GM08714 (cell line): ENCODE measurements around the gene MKX.

Experiments
- H3K4me3 ChIP-seq: fragments of 200-500 bp; sonication (Bioruptor generic); 2 replicates; pipeline ENCODE4 v1.5.1; 2014; ENCODE audit warnings: mild to moderate bottlenecking, low read length, inconsistent platforms
- ZNF274 ChIP-seq: IDR thresholded peaks from 2 replicates; pipeline ENCODE4 v1.6.1; 2012; ENCODE audit warnings: mild to moderate bottlenecking, low read depth, low read length

MKX gene

GRCh38 chr10:27663621-27664020 lies 82.0 kb downstream of the MKX start:
- no peak overlapping the region for H3K4me3 ChIP-seq
- TF ChIP-seq ZNF274: no peak

GRCh38 chr10:27661514-27662286 lies 83.9 kb downstream of the MKX start:
- no peak overlapping the region for H3K4me3 ChIP-seq
- no peak for TF ChIP-seq ZNF274

- no peak for TF ChIP-seq ZNF274
- no peak overlapping the region for H3K4me3 ChIP-seq
These were observed 84.9 kb downstream of the MKX start for GRCh38 chr10:27660711-27661110.

- no peak overlapping the region for H3K4me3 ChIP-seq
- no peak for TF ChIP-seq ZNF274
These were observed 85.4 kb downstream of the MKX start for GRCh38 chr10:27660268-27660667.

- no peak overlapping the region for H3K4me3 ChIP-seq
- TF ChIP-seq ZNF274: no peak
These were observed 85.8 kb downstream of the MKX start for GRCh38 chr10:27659786-27660185.

- H3K4me3 ChIP-seq: no peak overlapping the region
- TF ChIP-seq ZNF274: no peak
These were observed 86.8 kb downstream of the MKX start for GRCh38 chr10:27658788-27659187.

GRCh38 chr10:27655296-27655695 lies 90.3 kb downstream of the MKX start:
- no peak for TF ChIP-seq ZNF274
- H3K4me3 ChIP-seq: no peak overlapping the region

- no peak overlapping the region for H3K4me3 ChIP-seq
- no peak for TF ChIP-seq ZNF274
These were observed 91.3 kb downstream of the MKX start for GRCh38 chr10:27654284-27654683.

GRCh38 chr10:27646604-27647175 lies 98.9 kb downstream of the MKX start:
- H3K4me3 ChIP-seq: no peak overlapping the region
- no peak for TF ChIP-seq ZNF274

GRCh38 chr10:27646194-27646593 lies 99.4 kb downstream of the MKX start:
- no peak overlapping the region for H3K4me3 ChIP-seq
- TF ChIP-seq ZNF274: no peak

GRCh38 chr10:27644307-27644939 lies 101.2 kb downstream of the MKX start:
- H3K4me3 ChIP-seq: no peak overlapping the region
- TF ChIP-seq ZNF274: no peak

- TF ChIP-seq ZNF274: no peak
- no peak overlapping the region for H3K4me3 ChIP-seq
These were observed 102.3 kb downstream of the MKX start for GRCh38 chr10:27643301-27643700.

- TF ChIP-seq ZNF274: no peak
- H3K4me3 ChIP-seq: no peak overlapping the region
These were observed 103.5 kb downstream of the MKX start for GRCh38 chr10:27642023-27642589.

GRCh38 chr10:27638071-27638750 lies 107.4 kb downstream of the MKX start:
- no peak overlapping the region for H3K4me3 ChIP-seq
- TF ChIP-seq ZNF274: no peak

GRCh38 chr10:27637601-27638000 lies 108.0 kb downstream of the MKX start:
- no peak overlapping the region for H3K4me3 ChIP-seq
- no peak for TF ChIP-seq ZNF274
